OCI-LY7 (cell line): ENCODE data around the gene TRIML2.

ENCODE experiments used
- EZH2phosphoT487 ChIP-seq: fragments of 200-600 bp; sonication (generic); IDR thresholded peaks from 2 replicates; pipeline ENCODE4 v1.6.1; 2018; ENCODE audit warnings: low read depth, borderline replicate concordance, mild to moderate bottlenecking, mixed run types, antibody characterized with exemption, low read length, moderate library complexity, mixed read lengths
- TF ChIP-seq, protein P1 (sequence below): fragments of 200-600 bp; sonication (generic); conservative IDR thresholded peaks from 2 replicates; pipeline ENCODE4 v1.5.1; 2014; ENCODE audit warnings: mild to moderate bottlenecking, antibody characterized with exemption, low read length, moderate library complexity, mixed read lengths

DNA sequence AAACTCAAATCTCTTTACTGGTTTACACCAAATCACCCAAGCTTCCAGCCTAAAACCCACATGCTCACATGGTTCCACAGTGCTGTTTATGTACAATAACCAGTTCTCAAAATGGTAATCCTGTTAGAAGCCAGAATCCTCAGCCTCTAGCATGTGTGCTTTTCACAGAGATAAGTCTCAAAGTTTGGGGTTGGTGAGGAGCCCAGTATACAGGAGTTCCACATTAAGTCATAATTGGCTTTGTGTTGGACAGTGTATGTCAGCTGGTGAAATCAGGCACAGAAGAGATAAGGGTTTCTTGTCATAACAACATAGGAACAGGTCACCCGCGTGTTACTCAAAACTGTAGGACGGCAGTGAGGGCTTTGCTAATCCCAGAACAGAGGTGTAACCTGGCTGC, 29.7 kb upstream of the TRIML2 start, which contains the start of gene TRIML1:
- TF ChIP-seq, protein P1, sequence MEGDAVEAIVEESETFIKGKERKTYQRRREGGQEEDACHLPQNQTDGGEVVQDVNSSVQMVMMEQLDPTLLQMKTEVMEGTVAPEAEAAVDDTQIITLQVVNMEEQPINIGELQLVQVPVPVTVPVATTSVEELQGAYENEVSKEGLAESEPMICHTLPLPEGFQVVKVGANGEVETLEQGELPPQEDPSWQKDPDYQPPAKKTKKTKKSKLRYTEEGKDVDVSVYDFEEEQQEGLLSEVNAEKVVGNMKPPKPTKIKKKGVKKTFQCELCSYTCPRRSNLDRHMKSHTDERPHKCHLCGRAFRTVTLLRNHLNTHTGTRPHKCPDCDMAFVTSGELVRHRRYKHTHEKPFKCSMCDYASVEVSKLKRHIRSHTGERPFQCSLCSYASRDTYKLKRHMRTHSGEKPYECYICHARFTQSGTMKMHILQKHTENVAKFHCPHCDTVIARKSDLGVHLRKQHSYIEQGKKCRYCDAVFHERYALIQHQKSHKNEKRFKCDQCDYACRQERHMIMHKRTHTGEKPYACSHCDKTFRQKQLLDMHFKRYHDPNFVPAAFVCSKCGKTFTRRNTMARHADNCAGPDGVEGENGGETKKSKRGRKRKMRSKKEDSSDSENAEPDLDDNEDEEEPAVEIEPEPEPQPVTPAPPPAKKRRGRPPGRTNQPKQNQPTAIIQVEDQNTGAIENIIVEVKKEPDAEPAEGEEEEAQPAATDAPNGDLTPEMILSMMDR, result no peak
- TF ChIP-seq EZH2phosphoT487, result no peak
